Muscle of leg (tissue), 11 donors: ENCODE results near the gene IER3IP1. TPM values are rescaled to one million over a fixed set of nuclear protein-coding genes. Genes with fewer than 3 reads are reported as not detected.

Experiments
- DNase-seq: peaks from one replicate; pipeline ENCODE4 v3.0.0; 2013
- H3K27ac ChIP-seq: one replicate; pipeline ENCODE4 v1.5.1; 2013; ENCODE audit warnings: mild to moderate bottlenecking, low read length, control low read depth
- H3K27me3 ChIP-seq: one replicate; pipeline ENCODE4 v1.6.1; 2013; ENCODE audit warnings: low read length; ENCODE audit not compliant: control insufficient read depth, insufficient read depth
- H3K36me3 ChIP-seq: one replicate; pipeline ENCODE4 v1.6.1; 2013; ENCODE audit warnings: low read length; ENCODE audit not compliant: control insufficient read depth, insufficient read depth
- H3K4me1 ChIP-seq: one replicate; pipeline ENCODE4 v1.6.1; 2013; ENCODE audit warnings: low read length; ENCODE audit not compliant: control insufficient read depth, insufficient read depth
- H3K4me3 ChIP-seq: one replicate; pipeline ENCODE4 v1.5.1; 2013; ENCODE audit warnings: low read length, control low read depth
- H3K9me3 ChIP-seq: replicated peaks from 2 replicates; pipeline ENCODE4 v1.6.1; 2013; ENCODE audit warnings: low read depth, low read length; ENCODE audit not compliant: control insufficient read depth
- WGBS: methylation state at CpG from one replicate; pipeline ENCODE4 v1.1.5; 2013; ENCODE audit warnings: missing lambda C conversion rate; ENCODE audit not compliant: insufficient coverage; 5-methylcytosine and 5-hydroxymethylcytosine counted together
- polyA plus RNA-seq, 8 donors: library from polyadenylated mRNA; unstranded; fragments of 120-200 nt; gene quantifications; one replicate each; pipeline versions ENCODE4 v1.2.1 to v1.2.3, GENCODE V29; 2013; ENCODE audit warnings: inconsistent platforms in 1 of 8, low replicate concordance in 1 of 8; ENCODE audit not compliant: insufficient read length in 8 of 8, insufficient read depth in 1 of 8
- total RNA-seq: library from RNA; stranded (reverse); fragments of 120-200 nt; gene quantifications from one replicate; pipeline ENCODE4 v1.2.4, GENCODE V29; 2013

Gene IER3IP1
- total and polyA plus RNA-seq, 9 donors, result 19.9 to 27.2 (median 21.2) TPM

- 53% methylated on average over 6 of the region's 7 CpGs for WGBS
- no peak overlapping the region for H3K27ac ChIP-seq
- H3K36me3 ChIP-seq, result peaks cover 46% of the 10 kb centered on the region
- H3K4me3 ChIP-seq, result no peak overlapping the region
- no peak for DNase-seq
- H3K9me3 ChIP-seq, result no peaks in the 10 kb centered on the region
- peaks cover 3% of the 10 kb centered on the region for H3K4me1 ChIP-seq
- no peaks in the 10 kb centered on the region for H3K27me3 ChIP-seq
Observed at GRCh38 chr18:47108998-47109405, 67.2 kb downstream of the IER3IP1 start.

- no peak overlapping the region for H3K27ac ChIP-seq
- no peak for DNase-seq
- no peaks in the 10 kb centered on the region for H3K9me3 ChIP-seq
- H3K36me3 ChIP-seq, result peaks cover 46% of the 10 kb centered on the region
- H3K27me3 ChIP-seq, result no peaks in the 10 kb centered on the region
- no CpG with 5 or more reads among the region's 3 CpGs for WGBS
- no peak overlapping the region for H3K4me3 ChIP-seq
- H3K4me1 ChIP-seq, result peaks cover 3% of the 10 kb centered on the region
Observed at GRCh38 chr18:47108373-47108772, 67.8 kb downstream of the IER3IP1 start.

Other genes starting within 250 kb of the IER3IP1 start
- not detected for gene ELOA2, start 140.7 kb downstream of the IER3IP1 start, total RNA-seq
- gene ELOA2, start 140.7 kb downstream of the IER3IP1 start, polyA plus RNA-seq, result under 1 TPM in 3 of 8 donors, not detected in 5; 0.05 to 0.12 (median 0.07) TPM
- gene HDHD2, start 25.9 kb downstream of the IER3IP1 start, total RNA-seq, result 16.8 TPM
- 10 to 100 TPM; 15.3 to 24.5 (median 20.6) TPM for gene HDHD2, start 25.9 kb downstream of the IER3IP1 start, polyA plus RNA-seq
- not detected for gene SKOR2, start 75.3 kb upstream of the IER3IP1 start, total RNA-seq
- gene SKOR2, start 75.3 kb upstream of the IER3IP1 start, polyA plus RNA-seq, result under 1 TPM in 1 of 8 donors, not detected in 7; 0.03 TPM